Nephron (organoid): ENCODE results near the gene GPT2.

Experiments used
- H3K27ac Mint-ChIP-seq, 3 experiments: 2 replicates each; pipeline ENCODE4 v1.8.0; 2020; ENCODE audit warnings: mixed read lengths in 3 of 3, mild to moderate bottlenecking in 2 of 3, moderate library complexity in 1 of 3
- H3K27me3 Mint-ChIP-seq: 2 replicates; pipeline ENCODE4 v1.8.0; 2021; ENCODE audit warnings: low read depth, mild to moderate bottlenecking, moderate library complexity, mixed read lengths
- H3K36me3 Mint-ChIP-seq: 2 replicates; pipeline ENCODE4 v1.8.0; 2020; ENCODE audit warnings: low read depth, mixed read lengths
- H3K4me1 Mint-ChIP-seq: 2 replicates; pipeline ENCODE4 v1.8.0; 2020; ENCODE audit warnings: mixed read lengths
- H3K4me3 Mint-ChIP-seq, 3 experiments: 2 replicates each; pipeline ENCODE4 v1.8.0; 2020; ENCODE audit warnings: mild to moderate bottlenecking in 3 of 3, mixed read lengths in 3 of 3, moderate library complexity in 2 of 3
- H3K9me3 Mint-ChIP-seq: 2 replicates; pipeline ENCODE4 v1.8.0; 2020; ENCODE audit warnings: mixed read lengths
- TF ChIP-seq, protein P1 (sequence below), 3 experiments: fragments of 200-600 bp; sonication (generic); IDR thresholded peaks; one replicate each; pipeline ENCODE4 v1.5.0; 2021; ENCODE audit warnings: antibody characterized with exemption in 3 of 3; ENCODE audit not compliant: unreplicated experiment in 3 of 3

The GPT2 gene

DNA sequence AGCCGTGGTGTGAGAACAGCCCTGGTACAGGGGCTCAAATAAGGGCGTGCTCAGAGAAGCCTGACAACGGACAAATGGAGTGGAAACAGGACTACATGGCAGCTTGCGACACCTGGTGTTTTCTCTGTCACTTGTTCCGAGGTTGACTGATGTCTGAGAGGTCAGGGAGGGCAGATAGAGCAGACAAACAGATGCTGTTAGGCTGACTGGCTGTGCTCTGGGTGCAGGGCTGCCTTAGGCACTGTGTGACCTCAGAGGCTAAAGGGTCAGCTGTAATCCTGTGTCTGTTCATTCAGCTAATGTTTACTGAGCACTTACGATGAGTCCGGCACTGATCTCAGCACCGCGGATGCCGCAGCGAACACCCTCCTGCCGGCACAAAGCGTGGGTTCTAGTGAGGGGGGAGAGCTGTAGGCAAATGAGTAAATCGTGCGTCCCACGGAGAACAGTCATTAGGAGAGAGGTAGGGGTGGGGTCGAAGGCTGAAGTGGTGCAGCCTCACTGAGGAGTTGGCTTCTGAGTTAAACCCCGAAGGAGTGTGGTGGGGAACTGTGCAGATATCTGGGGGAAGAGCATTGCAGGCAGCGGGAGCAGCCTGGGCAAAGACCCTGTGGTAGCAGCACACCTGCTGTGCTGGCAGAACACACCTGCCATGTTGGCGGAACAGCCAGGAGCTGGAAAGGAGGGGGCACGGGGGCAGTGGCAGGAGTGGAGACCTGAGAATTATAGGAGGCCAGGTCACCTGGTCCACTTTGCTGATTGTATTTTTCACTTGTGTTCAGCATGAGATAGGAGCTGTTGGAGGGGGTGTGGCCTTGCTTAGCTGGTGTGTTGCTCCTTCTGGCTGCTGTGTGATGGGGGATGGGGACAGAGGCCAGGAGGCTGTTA, 35.0 kb downstream of the GPT2 start:
- TF ChIP-seq, protein P1, sequence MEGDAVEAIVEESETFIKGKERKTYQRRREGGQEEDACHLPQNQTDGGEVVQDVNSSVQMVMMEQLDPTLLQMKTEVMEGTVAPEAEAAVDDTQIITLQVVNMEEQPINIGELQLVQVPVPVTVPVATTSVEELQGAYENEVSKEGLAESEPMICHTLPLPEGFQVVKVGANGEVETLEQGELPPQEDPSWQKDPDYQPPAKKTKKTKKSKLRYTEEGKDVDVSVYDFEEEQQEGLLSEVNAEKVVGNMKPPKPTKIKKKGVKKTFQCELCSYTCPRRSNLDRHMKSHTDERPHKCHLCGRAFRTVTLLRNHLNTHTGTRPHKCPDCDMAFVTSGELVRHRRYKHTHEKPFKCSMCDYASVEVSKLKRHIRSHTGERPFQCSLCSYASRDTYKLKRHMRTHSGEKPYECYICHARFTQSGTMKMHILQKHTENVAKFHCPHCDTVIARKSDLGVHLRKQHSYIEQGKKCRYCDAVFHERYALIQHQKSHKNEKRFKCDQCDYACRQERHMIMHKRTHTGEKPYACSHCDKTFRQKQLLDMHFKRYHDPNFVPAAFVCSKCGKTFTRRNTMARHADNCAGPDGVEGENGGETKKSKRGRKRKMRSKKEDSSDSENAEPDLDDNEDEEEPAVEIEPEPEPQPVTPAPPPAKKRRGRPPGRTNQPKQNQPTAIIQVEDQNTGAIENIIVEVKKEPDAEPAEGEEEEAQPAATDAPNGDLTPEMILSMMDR (IDR thresholded peaks at IDR 0.05; ENCODE audit: unreplicated experiment in 3 of 3): no peak
- H3K9me3 Mint-ChIP-seq: no peaks in the 10 kb centered on the region
- H3K4me1 Mint-ChIP-seq: no peaks in the 10 kb centered on the region
- no peak overlapping the region for H3K4me3 Mint-ChIP-seq
- peaks cover 61% of the 10 kb centered on the region for H3K36me3 Mint-ChIP-seq
- H3K27ac Mint-ChIP-seq: no peak overlapping the region
- no peaks in the 10 kb centered on the region for H3K27me3 Mint-ChIP-seq

DNA sequence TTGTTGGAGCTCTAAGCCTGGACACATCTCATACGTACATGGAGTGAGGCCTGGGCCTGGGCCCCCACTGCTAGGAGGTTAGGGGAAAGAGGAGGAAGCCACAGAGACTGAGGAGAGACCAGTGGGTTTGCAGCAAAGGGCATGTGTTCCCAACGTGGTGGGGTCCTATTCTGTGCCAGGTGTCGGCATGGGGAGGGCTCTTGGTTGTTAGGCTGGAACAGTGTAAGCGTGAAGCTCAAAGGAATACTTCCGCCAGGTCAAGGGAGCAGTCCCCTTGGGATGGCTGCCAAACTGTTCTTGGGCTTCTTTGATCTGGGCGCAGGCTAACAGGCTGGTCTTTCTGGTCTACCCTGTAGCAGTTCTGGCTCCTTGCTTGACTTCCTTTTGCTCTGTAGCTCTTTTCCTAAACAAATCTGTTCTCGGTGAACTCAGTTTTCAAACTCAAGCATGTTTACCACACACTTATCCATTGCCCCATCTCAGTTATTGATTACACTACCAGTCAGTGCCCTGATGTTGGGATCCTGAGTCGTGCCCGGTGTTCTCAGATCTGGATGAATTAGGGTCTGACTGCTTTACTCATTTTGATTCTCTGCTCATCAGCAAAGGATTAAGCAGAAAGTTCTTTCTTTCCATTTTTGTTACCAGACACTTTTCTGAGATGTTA, 36.4 kb downstream of the GPT2 start:
- Mint-ChIP-seq H3K36me3 (peaks cover 56% of the 10 kb centered on the region), H3K9me3 (no peaks in the 10 kb centered on the region), H3K4me1 (no peaks in the 10 kb centered on the region), H3K27me3 (no peaks in the 10 kb centered on the region), H3K4me3 (no peak overlapping the region), H3K27ac (peak overlapping the region in 1 of 3 experiments; percentile 10)
- TF ChIP-seq, protein P1 (IDR thresholded peaks at IDR 0.05; ENCODE audit: unreplicated experiment in 3 of 3): no peak

DNA sequence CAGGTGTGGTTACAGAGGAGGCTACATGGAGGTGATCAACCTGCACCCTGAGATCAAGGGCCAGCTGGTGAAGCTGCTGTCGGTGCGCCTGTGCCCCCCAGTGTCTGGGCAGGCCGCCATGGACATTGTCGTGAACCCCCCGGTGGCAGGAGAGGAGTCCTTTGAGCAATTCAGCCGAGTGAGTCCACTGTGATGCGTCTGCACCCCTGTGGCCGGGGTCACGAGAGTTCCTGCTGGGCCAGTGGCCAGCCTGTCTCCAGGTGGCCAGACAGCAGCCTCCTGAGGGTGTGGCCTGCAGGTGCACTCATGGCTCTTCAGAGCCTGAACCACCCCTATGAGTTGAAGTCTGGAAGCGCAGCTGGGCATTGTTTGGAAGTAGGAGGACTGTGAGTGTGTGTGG, 38.1 kb downstream of the GPT2 start:
- Mint-ChIP-seq H3K36me3 (peaks cover 52% of the 10 kb centered on the region), H3K27ac (no peak overlapping the region), H3K27me3 (no peaks in the 10 kb centered on the region), H3K4me3 (no peak overlapping the region), H3K9me3 (no peaks in the 10 kb centered on the region), H3K4me1 (no peaks in the 10 kb centered on the region)
- TF ChIP-seq, protein P1 (IDR thresholded peaks at IDR 0.05; ENCODE audit: unreplicated experiment in 3 of 3): no peak

DNA sequence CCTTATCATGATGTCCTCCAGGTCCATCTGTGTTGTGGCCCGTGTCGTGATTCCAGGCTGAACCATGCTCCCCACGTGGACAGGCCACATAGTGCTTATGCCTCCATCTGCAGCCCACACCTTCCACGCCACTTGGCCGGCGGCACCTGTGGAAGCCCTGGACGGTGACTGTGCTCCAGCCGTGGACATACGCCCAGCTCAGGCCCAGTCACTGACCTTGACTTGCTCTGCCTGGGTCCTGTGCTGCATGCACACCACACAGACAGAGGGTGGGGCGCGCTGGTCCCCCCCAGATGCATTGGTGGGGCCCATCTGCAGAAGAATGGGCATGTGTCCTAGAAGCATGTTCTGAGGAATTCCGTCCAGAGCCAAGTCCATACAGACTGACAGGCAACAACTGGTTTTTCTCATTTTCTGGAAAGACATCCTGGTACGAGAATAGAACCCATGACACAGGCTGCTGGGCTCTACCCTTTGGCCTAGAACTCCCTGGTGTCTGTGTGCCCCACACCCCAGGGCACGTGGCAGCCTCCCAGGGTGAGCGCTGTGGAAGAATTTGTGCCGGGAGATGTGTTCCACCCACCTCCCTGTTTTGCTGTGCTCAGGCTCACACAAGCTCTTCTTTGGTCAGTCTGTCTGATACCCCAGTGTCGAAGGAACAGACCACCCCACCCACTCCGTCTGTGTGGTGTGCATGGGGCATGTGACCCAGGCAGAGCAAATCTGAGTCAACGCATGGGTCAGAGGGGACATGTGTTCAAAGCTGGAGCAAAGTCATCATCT, 39.5 kb downstream of the GPT2 start:
- Mint-ChIP-seq H3K27me3 (no peaks in the 10 kb centered on the region), H3K9me3 (no peaks in the 10 kb centered on the region), H3K36me3 (peaks cover 56% of the 10 kb centered on the region), H3K4me1 (no peaks in the 10 kb centered on the region), H3K4me3 (no peak overlapping the region), H3K27ac (no peak overlapping the region)
- TF ChIP-seq, protein P1 (IDR thresholded peaks at IDR 0.05; ENCODE audit: unreplicated experiment in 3 of 3): no peak

DNA sequence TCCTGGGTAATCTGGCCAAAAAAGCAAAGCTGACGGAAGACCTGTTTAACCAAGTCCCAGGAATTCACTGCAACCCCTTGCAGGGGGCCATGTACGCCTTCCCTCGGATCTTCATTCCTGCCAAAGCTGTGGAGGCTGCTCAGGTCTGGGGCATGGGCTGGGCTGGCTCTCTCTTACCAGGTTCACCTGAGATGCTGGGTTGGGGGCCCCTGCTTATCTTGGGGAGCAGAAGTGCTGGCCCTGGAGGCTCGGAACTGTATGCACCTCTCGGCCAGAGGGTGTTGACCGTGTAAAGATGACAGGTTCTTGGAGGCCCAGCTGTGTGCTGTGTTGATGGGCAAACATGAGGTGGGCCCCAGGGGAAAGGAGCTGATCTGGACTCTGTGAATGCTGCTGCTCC, 40.2 kb downstream of the GPT2 start:
- Mint-ChIP-seq H3K27me3 (no peaks in the 10 kb centered on the region), H3K9me3 (no peaks in the 10 kb centered on the region), H3K27ac (no peak overlapping the region), H3K36me3 (peaks cover 56% of the 10 kb centered on the region), H3K4me1 (no peaks in the 10 kb centered on the region), H3K4me3 (no peak overlapping the region)
- TF ChIP-seq, protein P1 (IDR thresholded peaks at IDR 0.05; ENCODE audit: unreplicated experiment in 3 of 3): no peak
